WTC11 (cell line): ENCODE data around the gene HOXA1.

Experiments
- MAX ChIP-seq: sonication (generic); formaldehyde crosslinking; IDR thresholded peaks from 2 replicates; pipeline ENCODE4 v1.8.0; 2022; ENCODE audit warnings: mild to moderate bottlenecking, missing genetic modification reagents
- NR3C1 ChIP-seq: sonication (generic); formaldehyde crosslinking; conservative IDR thresholded peaks from 2 replicates; pipeline ENCODE4 v1.8.1; 2023; ENCODE audit warnings: low read depth, mild to moderate bottlenecking, missing genetic modification reagents
- ZNF138 ChIP-seq: sonication (generic); formaldehyde crosslinking; conservative IDR thresholded peaks from 2 replicates; pipeline ENCODE4 v1.8.1; 2022; ENCODE audit warnings: mild to moderate bottlenecking, moderate library complexity, missing genetic modification reagents
- ZNF512 ChIP-seq: sonication (generic); formaldehyde crosslinking; IDR thresholded peaks from 2 replicates; pipeline ENCODE4 v1.8.1; 2022; ENCODE audit warnings: missing genetic modification reagents, borderline replicate concordance

DNA sequence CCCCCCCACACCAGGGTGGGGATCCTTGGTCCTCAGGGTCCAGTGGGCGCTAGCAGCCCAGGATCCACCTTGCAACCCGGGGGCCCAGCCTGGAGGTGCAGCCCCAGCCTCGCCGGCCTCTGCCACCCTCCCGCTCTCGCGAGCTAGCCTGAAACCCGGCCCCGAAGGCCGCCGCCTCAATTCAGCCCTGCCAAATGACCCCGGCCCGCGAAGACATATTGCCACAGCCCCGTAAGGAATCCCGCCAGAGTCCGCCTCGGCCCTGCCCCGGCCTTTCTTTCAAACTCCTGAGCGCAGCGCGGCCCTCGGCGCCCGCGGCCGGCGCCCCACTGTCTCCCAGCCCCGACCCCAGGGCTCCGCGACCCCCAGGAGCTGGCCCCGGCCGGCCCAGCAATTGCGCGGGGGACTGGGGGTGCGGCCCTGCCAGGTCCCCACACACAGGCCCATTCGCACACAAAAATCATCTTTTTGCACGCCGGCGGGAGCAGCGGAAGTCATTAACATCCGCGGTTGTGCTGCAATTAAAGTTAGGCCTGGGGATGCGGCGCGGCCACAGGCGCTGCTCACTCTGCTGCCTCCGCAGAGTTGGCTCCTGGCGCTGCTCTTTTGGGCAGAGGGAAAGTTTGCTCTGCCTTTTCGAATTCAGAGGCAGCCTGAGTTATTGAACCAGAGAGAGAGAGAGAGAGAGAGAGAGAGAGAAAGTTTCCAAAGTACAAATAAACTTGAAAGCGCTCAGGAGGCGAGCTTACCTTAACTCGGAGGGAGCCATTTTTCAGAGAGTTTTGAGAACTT is 43.7 kb upstream of the HOXA1 start:
- TF ChIP-seq ZNF512 (CRISPR knock-in tag) (no peak), NR3C1 (CRISPR knock-in tag) (no peak), ZNF138 (no peak), MAX (CRISPR knock-in tag) (no peak)
